ENCODE measurements around the gene PRUNE2. TPM values are rescaled to one million over a fixed set of nuclear protein-coding genes. Genes with fewer than 3 reads are reported as not detected.

Gene PRUNE2
- total RNA-seq, 1 donor from 2014 or later = 7.8 TPM

DNA sequence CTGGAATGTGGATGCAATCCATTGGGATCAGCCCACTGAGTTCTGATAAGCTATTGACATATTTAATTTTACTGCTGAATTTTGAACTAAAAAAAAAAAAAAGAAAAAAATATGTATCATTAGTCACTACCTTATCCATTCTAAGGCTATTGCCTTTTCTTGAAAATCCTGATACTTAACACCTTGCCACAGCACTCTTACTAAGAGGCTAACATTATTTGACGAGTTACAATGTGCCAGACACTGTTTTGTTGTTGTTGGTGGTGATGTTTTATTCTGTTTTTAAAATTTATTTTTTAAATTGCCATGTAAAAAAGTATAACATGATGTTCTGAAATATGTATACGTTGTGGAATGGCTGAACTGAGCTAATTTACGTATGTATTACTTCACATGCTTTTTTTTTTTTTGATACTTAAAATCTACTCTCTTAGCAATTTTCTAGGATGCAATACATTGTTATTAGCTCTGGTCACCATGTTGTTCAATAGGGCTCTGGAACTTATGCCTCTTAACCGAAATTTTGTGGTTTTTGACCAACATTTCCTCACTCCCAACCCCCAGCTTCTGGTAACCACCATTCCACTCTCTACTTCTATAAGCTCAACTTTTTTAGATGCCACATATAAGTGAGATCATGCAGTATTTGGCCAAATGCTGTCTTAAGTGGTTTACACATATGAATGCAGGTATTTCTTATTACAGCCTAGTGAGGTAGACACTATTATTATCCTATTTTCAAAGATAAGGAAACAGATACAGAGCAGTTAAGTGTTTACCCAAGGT, 276.5 kb downstream of the PRUNE2 start:
- Histone ChIP-seq H3K36me3 (ENCODE audit: control insufficient read depth in 3 of 3, insufficient read depth in 3 of 3, low read length in 3 of 3) (peaks cover 0 to 3% (median 0%) of the 10 kb centered on the region in 3 donors), H3K9ac (ENCODE audit: low read depth in 1 of 3, low read length in 3 of 3) (no peak overlapping the region), H3K4me1 (ENCODE audit: control insufficient read depth in 3 of 3, insufficient read depth in 3 of 3, low read length in 3 of 3) (no peaks in the 10 kb centered on the region), H3K4me3 (ENCODE audit: low read length in 3 of 3) (no peak overlapping the region), H3K9me3 (ENCODE audit: control insufficient read depth in 3 of 3, low read length in 3 of 3) (no peaks in the 10 kb centered on the region), H3K27ac (ENCODE audit: low read depth, low read length) (no peak overlapping the region), H3K27me3 (ENCODE audit: control insufficient read depth in 3 of 3, insufficient read depth in 3 of 3, low read length in 3 of 3) (no peaks in the 10 kb centered on the region)

DNA sequence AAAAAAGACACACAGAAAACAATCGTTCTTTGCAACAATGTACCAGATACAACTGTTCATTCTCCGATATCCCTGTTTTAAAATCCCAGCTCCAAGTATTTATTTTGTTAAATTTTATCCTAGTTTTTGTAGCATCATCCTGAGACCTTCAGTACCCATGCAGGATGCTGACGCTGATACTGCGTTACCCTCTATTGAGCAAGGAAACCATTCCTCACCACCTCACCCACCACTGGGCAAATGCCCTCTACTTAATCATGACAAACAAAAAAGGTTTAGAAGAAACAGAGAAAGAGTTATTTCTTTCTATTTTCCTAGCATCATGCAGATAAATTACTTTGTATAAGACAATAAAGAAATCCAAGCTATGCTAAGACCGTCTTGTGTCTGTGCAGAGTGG, 277.8 kb downstream of the PRUNE2 start:
- peaks cover 0 to 3% (median 0%) of the 10 kb centered on the region in 3 donors for H3K36me3 ChIP-seq (ENCODE audit: control insufficient read depth in 3 of 3, insufficient read depth in 3 of 3, low read length in 3 of 3)
- H3K9me3 ChIP-seq (ENCODE audit: control insufficient read depth in 3 of 3, low read length in 3 of 3) = no peaks in the 10 kb centered on the region
- no peaks in the 10 kb centered on the region for H3K4me1 ChIP-seq (ENCODE audit: control insufficient read depth in 3 of 3, insufficient read depth in 3 of 3, low read length in 3 of 3)
- H3K4me3 ChIP-seq (ENCODE audit: low read length in 3 of 3) = no peak overlapping the region
- no peak overlapping the region for H3K9ac ChIP-seq (ENCODE audit: low read depth in 1 of 3, low read length in 3 of 3)
- H3K27me3 ChIP-seq (ENCODE audit: control insufficient read depth in 3 of 3, insufficient read depth in 3 of 3, low read length in 3 of 3) = no peaks in the 10 kb centered on the region
- no peak overlapping the region for H3K27ac ChIP-seq (ENCODE audit: low read depth, low read length)

DNA sequence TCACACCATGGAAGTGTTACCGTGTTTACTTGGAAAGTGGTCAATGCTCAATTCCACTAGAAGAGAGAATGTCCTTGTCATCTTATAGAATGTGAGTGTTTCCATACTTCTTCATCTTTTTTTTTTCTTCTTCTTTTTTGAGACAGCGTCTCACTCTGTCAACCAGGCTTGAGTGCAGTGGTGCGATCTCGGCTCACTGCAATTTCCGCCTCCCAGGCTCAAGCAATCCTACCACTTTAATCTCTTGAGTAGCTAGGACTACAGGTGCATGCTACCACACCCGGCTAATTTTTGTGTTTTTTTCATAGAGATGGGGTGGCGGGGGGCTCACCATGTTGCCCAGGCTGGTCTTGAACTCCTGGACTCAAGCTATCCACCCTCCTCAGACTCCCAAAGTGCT, 278.9 kb downstream of the PRUNE2 start:
- Histone ChIP-seq H3K4me1 (ENCODE audit: control insufficient read depth in 3 of 3, insufficient read depth in 3 of 3, low read length in 3 of 3) (no peaks in the 10 kb centered on the region), H3K27me3 (ENCODE audit: control insufficient read depth in 3 of 3, insufficient read depth in 3 of 3, low read length in 3 of 3) (no peaks in the 10 kb centered on the region), H3K9ac (ENCODE audit: low read depth in 1 of 3, low read length in 3 of 3) (no peak overlapping the region), H3K36me3 (ENCODE audit: control insufficient read depth in 3 of 3, insufficient read depth in 3 of 3, low read length in 3 of 3) (peaks cover 0 to 3% (median 0%) of the 10 kb centered on the region in 3 donors), H3K9me3 (ENCODE audit: control insufficient read depth in 3 of 3, low read length in 3 of 3) (no peaks in the 10 kb centered on the region), H3K4me3 (ENCODE audit: low read length in 3 of 3) (no peak overlapping the region), H3K27ac (ENCODE audit: low read depth, low read length) (no peak overlapping the region)

DNA sequence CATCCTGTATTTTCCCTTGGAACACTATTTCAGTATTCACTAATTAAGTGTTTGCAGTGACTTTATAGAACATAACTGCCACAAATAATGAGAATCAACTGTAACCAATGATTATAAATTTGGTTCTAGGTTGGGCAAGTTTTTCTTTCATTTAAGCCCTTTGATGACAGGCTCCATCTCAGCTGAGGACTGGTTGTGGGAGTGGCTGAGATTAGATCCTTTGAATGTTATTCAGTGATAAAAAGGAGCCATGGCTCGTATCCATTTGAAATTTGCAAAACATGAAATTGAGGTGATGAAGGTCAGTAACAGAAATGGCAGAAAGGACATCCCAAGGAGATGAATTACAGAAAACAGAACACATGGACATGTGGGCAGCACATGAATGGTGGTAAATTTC, 279.8 kb downstream of the PRUNE2 start:
- H3K36me3 ChIP-seq (ENCODE audit: control insufficient read depth in 3 of 3, insufficient read depth in 3 of 3, low read length in 3 of 3) = peaks cover 0 to 3% (median 0%) of the 10 kb centered on the region in 3 donors
- H3K9ac ChIP-seq (ENCODE audit: low read depth in 1 of 3, low read length in 3 of 3) = no peak overlapping the region
- no peak overlapping the region for H3K27ac ChIP-seq (ENCODE audit: low read depth, low read length)
- H3K4me3 ChIP-seq (ENCODE audit: low read length in 3 of 3) = no peak overlapping the region
- H3K4me1 ChIP-seq (ENCODE audit: control insufficient read depth in 3 of 3, insufficient read depth in 3 of 3, low read length in 3 of 3) = no peaks in the 10 kb centered on the region
- H3K27me3 ChIP-seq (ENCODE audit: control insufficient read depth in 3 of 3, insufficient read depth in 3 of 3, low read length in 3 of 3) = no peaks in the 10 kb centered on the region
- H3K9me3 ChIP-seq (ENCODE audit: control insufficient read depth in 3 of 3, low read length in 3 of 3) = no peaks in the 10 kb centered on the region

DNA sequence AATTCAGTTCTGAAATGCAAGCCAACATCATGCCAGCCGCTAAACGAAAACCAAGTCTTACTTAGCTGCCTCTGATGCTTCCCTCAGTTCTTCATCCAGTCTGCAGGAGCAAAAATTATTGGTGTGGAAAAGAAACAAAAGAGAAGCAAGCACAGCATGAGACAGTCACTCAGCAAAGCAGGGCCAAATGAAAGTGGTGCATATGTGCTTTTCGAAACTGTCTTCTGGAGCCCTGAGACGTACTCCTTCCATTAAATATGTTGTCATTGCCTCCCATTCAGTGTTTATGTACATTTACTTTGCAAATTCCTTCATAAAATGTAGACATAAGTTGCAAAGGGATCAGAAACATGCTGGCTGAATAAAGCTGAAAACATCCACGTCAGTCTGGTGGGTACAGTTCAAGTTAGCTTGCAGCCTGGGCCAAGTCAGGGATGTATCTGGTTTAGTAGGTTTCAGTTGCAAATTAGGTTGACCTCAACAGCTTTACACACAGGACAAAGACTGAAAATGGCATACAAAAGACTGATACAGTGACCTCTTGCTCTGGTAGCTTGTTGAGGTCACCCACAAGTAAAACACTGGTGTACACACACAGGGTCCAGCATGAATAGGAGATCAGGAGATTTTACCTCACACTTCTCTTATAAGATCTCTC, 281.4 kb downstream of the PRUNE2 start:
- no peaks in the 10 kb centered on the region for H3K9me3 ChIP-seq (ENCODE audit: control insufficient read depth in 3 of 3, low read length in 3 of 3)
- no peak overlapping the region for H3K4me3 ChIP-seq (ENCODE audit: low read length in 3 of 3)
- H3K4me1 ChIP-seq (ENCODE audit: control insufficient read depth in 3 of 3, insufficient read depth in 3 of 3, low read length in 3 of 3) = peaks cover 0 to 7% (median 0%) of the 10 kb centered on the region in 3 donors
- no peaks in the 10 kb centered on the region for H3K27me3 ChIP-seq (ENCODE audit: control insufficient read depth in 3 of 3, insufficient read depth in 3 of 3, low read length in 3 of 3)
- peaks cover 0 to 3% (median 0%) of the 10 kb centered on the region in 3 donors for H3K36me3 ChIP-seq (ENCODE audit: control insufficient read depth in 3 of 3, insufficient read depth in 3 of 3, low read length in 3 of 3)
- H3K27ac ChIP-seq (ENCODE audit: low read depth, low read length) = no peak overlapping the region
- H3K9ac ChIP-seq (ENCODE audit: low read depth in 1 of 3, low read length in 3 of 3) = no peak overlapping the region

DNA sequence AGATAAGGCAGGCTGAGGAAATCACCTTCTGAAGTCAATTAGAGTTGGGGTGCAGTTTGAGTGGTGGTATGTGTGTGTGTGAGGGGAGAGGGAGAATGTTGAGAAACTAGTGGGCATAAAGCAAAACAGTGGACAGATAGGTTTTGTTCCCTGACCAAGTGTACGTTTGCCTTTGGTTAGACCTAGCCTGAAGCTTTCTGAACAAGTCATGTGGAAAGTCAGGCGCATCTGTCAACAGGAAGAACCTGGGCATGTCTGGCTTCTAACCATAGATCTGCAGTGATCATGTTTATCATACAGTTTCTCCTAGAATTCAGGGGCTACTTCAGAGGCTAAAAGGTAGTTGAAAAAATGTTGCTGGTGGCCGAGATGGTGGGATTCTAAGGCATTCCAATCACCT, 284.9 kb downstream of the PRUNE2 start:
- Histone ChIP-seq H3K4me1 (ENCODE audit: control insufficient read depth in 3 of 3, insufficient read depth in 3 of 3, low read length in 3 of 3) (peaks cover 0 to 9% (median 4%) of the 10 kb centered on the region in 3 donors), H3K9me3 (ENCODE audit: control insufficient read depth in 3 of 3, low read length in 3 of 3) (no peaks in the 10 kb centered on the region), H3K27me3 (ENCODE audit: control insufficient read depth in 3 of 3, insufficient read depth in 3 of 3, low read length in 3 of 3) (no peaks in the 10 kb centered on the region), H3K9ac (ENCODE audit: low read depth in 1 of 3, low read length in 3 of 3) (no peak overlapping the region), H3K36me3 (ENCODE audit: control insufficient read depth in 3 of 3, insufficient read depth in 3 of 3, low read length in 3 of 3) (no peaks in the 10 kb centered on the region), H3K27ac (ENCODE audit: low read depth, low read length) (no peak overlapping the region), H3K4me3 (ENCODE audit: low read length in 3 of 3) (no peak overlapping the region)

DNA sequence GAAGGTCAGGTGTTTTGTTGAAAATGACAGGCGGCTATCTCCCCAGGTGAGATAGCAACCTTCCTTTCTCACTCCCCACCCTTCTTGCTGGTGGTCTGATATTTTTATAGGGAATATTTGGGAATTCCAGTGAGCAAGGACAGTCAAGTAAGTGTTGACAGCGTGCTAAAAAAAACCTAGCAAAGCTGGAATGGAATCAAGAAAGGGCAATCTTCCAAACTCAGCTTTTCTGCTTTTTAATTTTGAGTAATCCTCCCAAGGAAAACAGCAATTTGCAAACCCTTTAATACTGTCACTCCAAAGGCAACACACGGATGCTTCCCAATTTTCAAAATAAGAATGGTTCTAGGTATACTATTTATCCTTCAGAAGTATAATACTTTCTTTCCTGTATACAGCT, 285.3 kb downstream of the PRUNE2 start:
- no peaks in the 10 kb centered on the region for H3K36me3 ChIP-seq (ENCODE audit: control insufficient read depth in 3 of 3, insufficient read depth in 3 of 3, low read length in 3 of 3)
- no peak overlapping the region for H3K4me3 ChIP-seq (ENCODE audit: low read length in 3 of 3)
- H3K4me1 ChIP-seq (ENCODE audit: control insufficient read depth in 3 of 3, insufficient read depth in 3 of 3, low read length in 3 of 3) = peaks cover 0 to 9% (median 4%) of the 10 kb centered on the region in 3 donors
- H3K27ac ChIP-seq (ENCODE audit: low read depth, low read length) = no peak overlapping the region
- H3K9ac ChIP-seq (ENCODE audit: low read depth in 1 of 3, low read length in 3 of 3) = no peak overlapping the region
- no peaks in the 10 kb centered on the region for H3K27me3 ChIP-seq (ENCODE audit: control insufficient read depth in 3 of 3, insufficient read depth in 3 of 3, low read length in 3 of 3)
- H3K9me3 ChIP-seq (ENCODE audit: control insufficient read depth in 3 of 3, low read length in 3 of 3) = no peaks in the 10 kb centered on the region

DNA sequence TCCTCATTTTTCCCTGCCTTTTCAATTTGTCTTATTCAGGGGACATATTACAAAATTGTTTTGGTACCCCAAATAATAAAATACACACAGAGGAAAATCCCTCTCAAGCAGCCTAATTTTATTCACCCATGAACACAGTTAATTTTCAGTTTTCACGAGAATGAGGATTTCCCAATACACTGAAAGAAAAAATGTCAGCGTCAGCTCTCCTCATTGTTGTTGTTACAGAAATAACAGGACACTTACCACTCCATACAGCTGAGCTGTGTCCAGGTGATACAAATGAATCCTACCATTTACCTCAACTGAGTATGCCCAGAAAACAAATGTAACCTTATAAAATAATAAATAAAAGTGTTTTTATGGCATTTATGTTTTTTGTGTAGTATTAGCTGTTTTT, 286.3 kb downstream of the PRUNE2 start:
- H3K9me3 ChIP-seq (ENCODE audit: control insufficient read depth in 3 of 3, low read length in 3 of 3) = no peaks in the 10 kb centered on the region
- H3K27me3 ChIP-seq (ENCODE audit: control insufficient read depth in 3 of 3, insufficient read depth in 3 of 3, low read length in 3 of 3) = no peaks in the 10 kb centered on the region
- peak overlapping the region; percentile 46 for H3K27ac ChIP-seq (ENCODE audit: low read depth, low read length)
- H3K4me3 ChIP-seq (ENCODE audit: low read length in 3 of 3) = no peak overlapping the region
- H3K36me3 ChIP-seq (ENCODE audit: control insufficient read depth in 3 of 3, insufficient read depth in 3 of 3, low read length in 3 of 3) = no peaks in the 10 kb centered on the region
- no peak overlapping the region for H3K9ac ChIP-seq (ENCODE audit: low read depth in 1 of 3, low read length in 3 of 3)
- H3K4me1 ChIP-seq (ENCODE audit: control insufficient read depth in 3 of 3, insufficient read depth in 3 of 3, low read length in 3 of 3) = peaks cover 0 to 9% (median 4%) of the 10 kb centered on the region in 3 donors

DNA sequence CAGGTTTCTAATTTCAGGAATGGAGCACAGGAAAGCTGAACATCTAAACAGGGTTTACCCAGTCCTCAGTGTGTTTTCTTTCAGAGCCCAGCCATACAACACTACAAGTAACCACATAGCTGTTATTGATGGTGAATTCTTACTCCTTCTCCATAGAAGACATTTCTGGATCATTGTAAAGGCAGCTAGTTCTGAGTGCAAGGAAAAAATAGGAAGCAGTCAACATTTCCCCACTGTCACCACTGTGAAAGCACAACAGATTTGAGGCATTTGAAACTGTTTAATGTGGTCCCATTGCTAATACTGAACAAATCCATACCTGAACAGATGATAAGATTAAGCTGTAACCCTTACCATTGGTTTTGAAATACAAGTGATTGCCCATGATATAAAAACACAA, 286.7 kb downstream of the PRUNE2 start:
- Histone ChIP-seq H3K4me3 (ENCODE audit: low read length in 3 of 3) (no peak overlapping the region), H3K9ac (ENCODE audit: low read depth in 1 of 3, low read length in 3 of 3) (no peak overlapping the region), H3K27me3 (ENCODE audit: control insufficient read depth in 3 of 3, insufficient read depth in 3 of 3, low read length in 3 of 3) (no peaks in the 10 kb centered on the region), H3K9me3 (ENCODE audit: control insufficient read depth in 3 of 3, low read length in 3 of 3) (no peaks in the 10 kb centered on the region), H3K27ac (ENCODE audit: low read depth, low read length) (peak overlapping the region; percentile 46), H3K36me3 (ENCODE audit: control insufficient read depth in 3 of 3, insufficient read depth in 3 of 3, low read length in 3 of 3) (no peaks in the 10 kb centered on the region), H3K4me1 (ENCODE audit: control insufficient read depth in 3 of 3, insufficient read depth in 3 of 3, low read length in 3 of 3) (peaks cover 0 to 9% (median 4%) of the 10 kb centered on the region in 3 donors)

DNA sequence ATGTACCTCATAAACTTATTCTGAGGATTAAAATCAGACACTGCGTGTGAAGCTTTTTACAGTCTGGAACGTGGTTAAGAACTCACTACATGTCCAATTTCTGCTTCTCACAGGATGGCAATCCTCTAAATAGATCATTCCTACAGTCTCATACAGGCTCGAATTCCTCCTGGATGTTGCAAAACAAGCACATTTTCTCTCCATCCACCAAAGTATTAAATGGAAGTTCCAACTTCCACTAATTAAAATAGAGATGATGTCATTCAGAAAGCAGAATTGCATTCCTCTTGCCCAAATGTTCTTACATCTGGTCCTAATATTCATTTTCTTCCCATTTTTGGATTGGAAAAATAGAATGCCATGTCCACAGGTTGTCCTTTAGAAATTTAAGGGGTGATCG, 287.2 kb downstream of the PRUNE2 start:
- peaks cover 0 to 9% (median 4%) of the 10 kb centered on the region in 3 donors for H3K4me1 ChIP-seq (ENCODE audit: control insufficient read depth in 3 of 3, insufficient read depth in 3 of 3, low read length in 3 of 3)
- H3K36me3 ChIP-seq (ENCODE audit: control insufficient read depth in 3 of 3, insufficient read depth in 3 of 3, low read length in 3 of 3) = no peaks in the 10 kb centered on the region
- H3K27ac ChIP-seq (ENCODE audit: low read depth, low read length) = peak overlapping the region; percentile 51
- no peak overlapping the region for H3K9ac ChIP-seq (ENCODE audit: low read depth in 1 of 3, low read length in 3 of 3)
- H3K9me3 ChIP-seq (ENCODE audit: control insufficient read depth in 3 of 3, low read length in 3 of 3) = no peaks in the 10 kb centered on the region
- no peak overlapping the region for H3K4me3 ChIP-seq (ENCODE audit: low read length in 3 of 3)
- no peaks in the 10 kb centered on the region for H3K27me3 ChIP-seq (ENCODE audit: control insufficient read depth in 3 of 3, insufficient read depth in 3 of 3, low read length in 3 of 3)

All from skeletal muscle tissue (tissue), 4 donors.